Prostate gland (tissue), 2 donors: ENCODE measurements around the gene GGTLC2. TPM values are rescaled to one million over a fixed set of nuclear protein-coding genes. Genes with fewer than 3 reads are reported as not detected.

Source experiments
- DNase-seq: peaks from one replicate; pipeline ENCODE4 v3.0.0-alpha.2; 2019; ENCODE audit warnings: low spot score
- H3K27ac ChIP-seq, 2 donors: fragments of 200-600 bp; sonication (generic); 2 replicates each; pipeline ENCODE4 v1.5.1; 2017 to 2019
- H3K27me3 ChIP-seq: fragments of 200-600 bp; sonication (generic); replicated peaks from 2 replicates; pipeline ENCODE4 v1.5.1; 2019; ENCODE audit not compliant: insufficient read depth
- H3K36me3 ChIP-seq, 2 donors: fragments of 200-600 bp; sonication (generic); 1 replicate in 1 of 2; 2 replicates in 1 of 2; pipeline versions ENCODE4 v1.5.1 to v1.8.1; 2017 to 2019
- H3K4me1 ChIP-seq: fragments of 200-600 bp; sonication (generic); replicated peaks from 2 replicates; pipeline ENCODE4 v1.5.1; 2019
- H3K4me3 ChIP-seq, 2 donors: fragments of 200-600 bp; sonication (generic); 2 replicates each; pipeline ENCODE4 v1.5.1; 2017 to 2019
- H3K9me3 ChIP-seq: fragments of 200-600 bp; sonication (generic); 2 replicates; pipeline ENCODE4 v1.5.1; 2017
- POLR2A ChIP-seq: fragments of 450-650 bp; IDR thresholded peaks from one replicate; pipeline ENCODE4 v1.6.1; 2016; ENCODE audit warnings: antibody characterized with exemption, mild to moderate bottlenecking
- POLR2AphosphoS5 ChIP-seq: sonication (generic); formaldehyde crosslinking; IDR thresholded peaks from one replicate; pipeline ENCODE4 v1.6.1; 2017; ENCODE audit warnings: antibody characterized with exemption
- WGBS: methylation state at CpG from one replicate; pipeline ENCODE4 v1.1.5; 2018; 5-methylcytosine and 5-hydroxymethylcytosine counted together
- intact Hi-C: fragments of 100-400 bp; cut with DNase I; formaldehyde crosslinking; loops from one replicate; pipeline ENCODE4 v1.14.2; 2022
- total RNA-seq, 2 donors: library from RNA; depleted of rRNA; stranded (reverse); fragments of >200 nt; gene quantifications; one replicate each; pipeline ENCODE4 v1.1.0, GENCODE V29; 2016
- TF ChIP-seq, protein P1 (sequence below), 4 experiments: fragments of 200-600 bp in 2 of 4; fragments of 450-650 bp in 2 of 4; sonication (generic) in 2 of 4; IDR thresholded peaks; 1 replicate in 3 of 4; 2 replicates in 1 of 4; pipeline ENCODE4 v1.5.1; 2016 to 2019; ENCODE audit warnings: antibody characterized with exemption in 4 of 4, mild to moderate bottlenecking in 2 of 4, moderate library complexity in 2 of 4

The GGTLC2 gene
- total RNA-seq, 2 donors from 2014 or later = 1.4 TPM; not detected in 1

DNA sequence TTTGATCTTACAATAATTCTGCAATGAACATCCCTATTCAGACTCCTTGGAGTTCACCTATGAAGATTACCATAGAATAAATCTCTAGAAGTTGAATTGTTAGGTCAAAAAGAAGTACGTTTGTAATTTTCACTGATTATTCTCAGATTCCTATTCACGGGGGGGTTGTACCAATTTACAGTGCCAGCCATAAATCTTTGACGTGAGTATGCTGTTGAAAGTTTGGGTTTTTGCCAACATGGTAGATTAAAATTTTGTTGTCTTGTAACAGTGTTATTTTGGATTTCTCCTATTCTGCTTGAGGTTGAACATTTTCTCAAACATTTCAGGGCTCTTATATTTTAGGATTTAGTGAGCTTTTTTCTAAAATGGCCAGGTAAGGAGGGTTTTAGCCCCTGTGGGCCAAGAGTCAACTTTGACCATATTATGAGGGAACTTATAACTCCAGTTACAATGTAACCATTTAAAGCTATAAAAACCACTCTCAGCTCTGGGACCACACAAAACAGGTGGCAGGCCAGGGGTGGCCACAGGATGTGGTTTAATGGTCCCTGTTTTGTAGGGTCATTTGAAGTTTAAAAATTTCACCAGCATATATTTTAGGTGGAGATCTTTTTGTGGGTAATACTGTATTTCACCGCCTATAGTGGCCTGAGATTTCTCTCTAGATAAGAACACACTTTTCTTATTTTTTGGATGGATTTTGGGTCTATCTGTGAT, 25.8 kb downstream of the GGTLC2 start:
- 71% methylated on average over 4 of the region's 4 CpGs for WGBS
- intact Hi-C loops = no loop called here
- H3K27me3 ChIP-seq = no peaks in the 10 kb centered on the region
- no peaks in the 10 kb centered on the region for H3K9me3 ChIP-seq
- H3K27ac ChIP-seq = no peak overlapping the region
- H3K36me3 ChIP-seq = no peaks in the 10 kb centered on the region
- no peaks in the 10 kb centered on the region for H3K4me1 ChIP-seq
- TF ChIP-seq POLR2AphosphoS5 (no peak), POLR2A (no peak)
- TF ChIP-seq, protein P1, sequence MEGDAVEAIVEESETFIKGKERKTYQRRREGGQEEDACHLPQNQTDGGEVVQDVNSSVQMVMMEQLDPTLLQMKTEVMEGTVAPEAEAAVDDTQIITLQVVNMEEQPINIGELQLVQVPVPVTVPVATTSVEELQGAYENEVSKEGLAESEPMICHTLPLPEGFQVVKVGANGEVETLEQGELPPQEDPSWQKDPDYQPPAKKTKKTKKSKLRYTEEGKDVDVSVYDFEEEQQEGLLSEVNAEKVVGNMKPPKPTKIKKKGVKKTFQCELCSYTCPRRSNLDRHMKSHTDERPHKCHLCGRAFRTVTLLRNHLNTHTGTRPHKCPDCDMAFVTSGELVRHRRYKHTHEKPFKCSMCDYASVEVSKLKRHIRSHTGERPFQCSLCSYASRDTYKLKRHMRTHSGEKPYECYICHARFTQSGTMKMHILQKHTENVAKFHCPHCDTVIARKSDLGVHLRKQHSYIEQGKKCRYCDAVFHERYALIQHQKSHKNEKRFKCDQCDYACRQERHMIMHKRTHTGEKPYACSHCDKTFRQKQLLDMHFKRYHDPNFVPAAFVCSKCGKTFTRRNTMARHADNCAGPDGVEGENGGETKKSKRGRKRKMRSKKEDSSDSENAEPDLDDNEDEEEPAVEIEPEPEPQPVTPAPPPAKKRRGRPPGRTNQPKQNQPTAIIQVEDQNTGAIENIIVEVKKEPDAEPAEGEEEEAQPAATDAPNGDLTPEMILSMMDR (IDR thresholded peaks at IDR 0.05) = no peak
- no peak overlapping the region for H3K4me3 ChIP-seq
- no peak for DNase-seq

DNA sequence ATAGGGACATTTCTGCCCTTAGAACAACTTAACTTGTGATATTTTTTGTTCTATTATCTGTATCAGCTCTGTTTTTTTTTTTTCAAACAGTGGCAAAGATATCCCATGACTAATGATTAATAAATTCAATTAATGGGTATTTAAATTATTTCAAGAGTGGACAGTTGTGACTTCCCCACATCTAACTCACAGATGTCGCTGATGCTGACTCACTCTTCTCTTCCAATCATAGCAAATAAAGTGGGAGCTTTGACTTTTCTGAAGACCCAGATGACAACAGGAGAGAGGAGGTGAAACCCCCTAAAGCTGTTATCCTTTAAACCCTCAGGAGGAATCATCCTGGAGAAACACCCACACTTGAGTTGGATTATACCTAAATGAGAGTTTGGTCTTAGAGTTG, 27.1 kb downstream of the GGTLC2 start:
- 94% methylated on average over 1 of the region's 1 CpG for whole genome bisulfite sequencing
- Histone ChIP-seq H3K4me3 (no peak overlapping the region), H3K9me3 (no peaks in the 10 kb centered on the region), H3K36me3 (no peaks in the 10 kb centered on the region), H3K27ac (no peak overlapping the region), H3K27me3 (no peaks in the 10 kb centered on the region), H3K4me1 (no peaks in the 10 kb centered on the region)
- no peak for DNase-seq
- TF ChIP-seq, protein P1 (IDR thresholded peaks at IDR 0.05) = no peak
- TF ChIP-seq POLR2A (no peak), POLR2AphosphoS5 (no peak)
- intact Hi-C loops = no loop called here

DNA sequence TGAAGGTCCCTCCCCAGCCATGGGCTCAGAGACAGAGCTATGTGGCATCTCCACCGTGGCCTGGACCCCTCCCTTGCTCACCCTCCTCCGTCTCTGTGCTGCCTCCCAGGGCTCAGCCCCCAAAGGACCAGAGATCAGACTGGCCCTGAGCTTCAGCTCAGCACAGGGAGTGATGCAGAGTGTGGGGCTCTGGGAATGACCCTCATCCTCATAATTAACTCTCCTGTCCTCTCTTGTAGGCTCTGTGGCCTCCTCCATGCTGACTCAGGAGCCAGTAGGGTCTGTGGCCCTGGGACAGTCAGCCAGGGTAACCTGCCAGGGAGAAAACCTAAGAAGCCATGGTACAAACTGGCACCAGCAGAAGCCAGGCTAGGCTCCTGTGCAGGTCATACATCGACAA, 28.7 kb downstream of the GGTLC2 start:
- intact Hi-C loops = no loop called here

DNA sequence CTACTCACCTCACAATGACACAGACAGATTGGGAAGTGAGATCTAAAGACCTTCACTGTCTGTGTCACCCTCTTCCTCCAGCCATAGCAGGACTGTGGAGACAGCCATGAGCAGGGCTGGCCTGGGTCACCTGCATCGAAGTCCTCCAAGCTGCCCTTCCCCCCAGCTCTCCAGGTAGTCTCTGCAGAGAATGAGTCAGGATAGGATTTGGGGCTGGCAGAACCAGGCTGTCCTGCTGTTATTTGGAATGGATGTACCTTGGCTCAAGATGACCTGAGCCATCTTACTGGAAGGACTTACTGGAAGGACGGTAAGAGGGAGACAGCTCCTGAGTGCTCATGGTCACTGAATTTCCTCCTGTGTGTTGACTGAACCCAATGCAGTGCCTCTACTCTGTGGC, 29.2 kb downstream of the GGTLC2 start:
- TF ChIP-seq, protein P1 (IDR thresholded peaks at IDR 0.05) = no peak
- TF ChIP-seq POLR2AphosphoS5 (no peak), POLR2A (no peak)
- Histone ChIP-seq H3K36me3 (no peaks in the 10 kb centered on the region), H3K27ac (no peak overlapping the region), H3K4me3 (no peak overlapping the region), H3K27me3 (no peaks in the 10 kb centered on the region), H3K9me3 (no peaks in the 10 kb centered on the region), H3K4me1 (no peaks in the 10 kb centered on the region)
- no peak for DNase-seq
- WGBS = 91% methylated on average over 2 of the region's 2 CpGs
- intact Hi-C loops = no loop called here

More for the DNA sequence above, 28.7 kb downstream of the GGTLC2 start:
- 89% methylated on average over 3 of the region's 3 CpGs for WGBS
- no peaks in the 10 kb centered on the region for H3K4me1 ChIP-seq
- TF ChIP-seq, protein P1 (IDR thresholded peaks at IDR 0.05) = no peak
- TF ChIP-seq POLR2AphosphoS5 (no peak), POLR2A (no peak)
- no peaks in the 10 kb centered on the region for H3K9me3 ChIP-seq
- H3K36me3 ChIP-seq = no peaks in the 10 kb centered on the region
- no peaks in the 10 kb centered on the region for H3K27me3 ChIP-seq
- no peak overlapping the region for H3K4me3 ChIP-seq
- no peak for DNase-seq
- no peak overlapping the region for H3K27ac ChIP-seq

DNA sequence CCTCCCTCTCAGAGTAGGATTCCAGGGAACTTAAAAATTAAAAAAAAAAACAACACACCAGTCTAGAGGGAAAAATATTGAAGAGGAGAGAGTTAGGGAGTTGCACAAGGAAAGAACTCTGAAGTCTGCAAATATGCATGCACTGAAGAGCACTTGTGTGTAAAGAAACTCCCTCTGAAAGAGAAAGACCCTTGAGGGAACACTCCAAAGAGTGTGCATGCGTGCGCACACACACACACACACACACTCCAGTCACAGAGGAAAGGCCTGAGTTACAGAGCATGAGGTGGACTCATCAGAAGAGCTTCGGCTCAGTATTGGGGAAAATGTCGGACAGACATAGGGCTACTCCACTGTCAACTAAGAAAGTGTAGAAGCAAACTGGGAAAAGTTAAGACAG, 30.1 kb downstream of the GGTLC2 start:
- Histone ChIP-seq H3K27me3 (no peaks in the 10 kb centered on the region), H3K36me3 (no peaks in the 10 kb centered on the region), H3K4me3 (no peak overlapping the region), H3K27ac (no peak overlapping the region), H3K4me1 (no peaks in the 10 kb centered on the region), H3K9me3 (no peaks in the 10 kb centered on the region)
- TF ChIP-seq, protein P1 (IDR thresholded peaks at IDR 0.05) = no peak
- TF ChIP-seq POLR2A (no peak), POLR2AphosphoS5 (no peak)
- 88% methylated on average over 4 of the region's 4 CpGs for WGBS
- intact Hi-C loops = no loop called here
- no peak for DNase-seq
